HepG2 (cell line): Measurements from ENCODE around the gene PSMB3. TPM values are rescaled to one million over a fixed set of nuclear protein-coding genes. Genes with fewer than 3 reads are reported as not detected.

Source experiments
- BRD4 ChIP-seq: sonication (generic); formaldehyde crosslinking; IDR thresholded peaks from 2 replicates; pipeline ENCODE4 v1.4.0; 2020; ENCODE audit warnings: missing genetic modification reagents
- GFI1 ChIP-seq: sonication (generic); formaldehyde crosslinking; IDR thresholded peaks from 2 replicates; pipeline ENCODE4 v1.5.0; 2020; ENCODE audit warnings: missing genetic modification reagents, mild to moderate bottlenecking, borderline replicate concordance
- HMG20A ChIP-seq: IDR thresholded peaks from 2 replicates; pipeline ENCODE4 v1.6.1; 2016; ENCODE audit warnings: borderline replicate concordance
- IRX3 ChIP-seq: sonication (generic); formaldehyde crosslinking; IDR thresholded peaks from 2 replicates; pipeline ENCODE4 v1.8.1; 2023; ENCODE audit warnings: mild to moderate bottlenecking, low read depth, missing genetic modification reagents, borderline replicate concordance
- MED8 ChIP-seq: sonication (generic); formaldehyde crosslinking; IDR thresholded peaks from 2 replicates; pipeline ENCODE4 v1.8.1; 2023; ENCODE audit warnings: mild to moderate bottlenecking, missing genetic modification reagents; ENCODE audit not compliant: insufficient replicate concordance
- POGK ChIP-seq: sonication (generic); formaldehyde crosslinking; conservative IDR thresholded peaks from 2 replicates; pipeline ENCODE4 v1.8.0; 2022; ENCODE audit warnings: mild to moderate bottlenecking, moderate library complexity, missing genetic modification reagents
- TBX2 ChIP-seq: sonication (generic); formaldehyde crosslinking; IDR thresholded peaks from 2 replicates; pipeline ENCODE4 v1.5.0; 2020; ENCODE audit warnings: missing genetic modification reagents, mild to moderate bottlenecking, borderline replicate concordance
- TCF7 ChIP-seq: sonication (generic); IDR thresholded peaks from 2 replicates; pipeline ENCODE4 v1.6.1; 2016; ENCODE audit warnings: antibody characterized with exemption, low read depth
- ZBTB44 ChIP-seq: sonication (generic); formaldehyde crosslinking; IDR thresholded peaks from 2 replicates; pipeline ENCODE4 v1.4.0; 2020; ENCODE audit warnings: missing genetic modification reagents
- ZFP62 ChIP-seq: sonication (generic); formaldehyde crosslinking; IDR thresholded peaks from 2 replicates; pipeline ENCODE4 v1.4.0; 2020; ENCODE audit warnings: missing genetic modification reagents
- ZHX1 ChIP-seq: sonication (generic); formaldehyde crosslinking; IDR thresholded peaks from 2 replicates; pipeline ENCODE4 v1.8.1; 2022; ENCODE audit warnings: low read depth, mild to moderate bottlenecking, missing genetic modification reagents
- ZNF101 ChIP-seq: sonication (generic); formaldehyde crosslinking; IDR thresholded peaks from 2 replicates; pipeline ENCODE4 v1.4.0; 2020; ENCODE audit warnings: mild to moderate bottlenecking, low read depth, missing genetic modification reagents, borderline replicate concordance
- ZNF253 ChIP-seq: sonication (generic); formaldehyde crosslinking; IDR thresholded peaks from 2 replicates; pipeline ENCODE4 v1.8.0; 2022; ENCODE audit warnings: mild to moderate bottlenecking, missing genetic modification reagents, borderline replicate concordance
- ZNF34 ChIP-seq: sonication (generic); formaldehyde crosslinking; IDR thresholded peaks from 2 replicates; pipeline ENCODE4 v1.4.0; 2020; ENCODE audit warnings: mild to moderate bottlenecking, missing genetic modification reagents, borderline replicate concordance
- ZNF775 ChIP-seq: sonication (generic); formaldehyde crosslinking; IDR thresholded peaks from 2 replicates; pipeline ENCODE4 v1.4.0; 2020; ENCODE audit warnings: missing genetic modification reagents, mild to moderate bottlenecking, moderate library complexity, borderline replicate concordance
- ZNF816 ChIP-seq: sonication (generic); formaldehyde crosslinking; IDR thresholded peaks from 2 replicates; pipeline ENCODE4 v1.8.0; 2022; ENCODE audit warnings: missing genetic modification reagents, mild to moderate bottlenecking, borderline replicate concordance
- polyA plus RNA-seq, 8 experiments: library from polyadenylated mRNA; depleted of rRNA in 3 of 8; stranded (reverse) in 7 of 8; unstranded in 1 of 8; fragments of >200 nt; fragmentation: Illumina TruSeq in 4 of 8; extraction: Trizol in 4 of 8; gene quantifications; 2 replicates each; pipeline versions ENCODE4 v1.2.1 to v1.2.3, GENCODE V29; 2011 to 2016; ENCODE audit warnings: low read depth in 4 of 8, missing spikeins in 1 of 8, mixed read lengths in 1 of 8; ENCODE audit not compliant: insufficient read depth in 1 of 8
- total RNA-seq, 5 experiments: library from RNA; depleted of rRNA; stranded (reverse); fragments of >200 nt; fragmentation: Illumina TruSeq; extraction: Trizol; gene quantifications; 2 replicates each; pipeline ENCODE4 v1.2.3, GENCODE V29; 2016; ENCODE audit warnings: low read depth in 1 of 5
- TF ChIP-seq, protein P1 (sequence below): sonication (generic); formaldehyde crosslinking; IDR thresholded peaks from 2 replicates; pipeline ENCODE4 v1.4.0; 2020; ENCODE audit warnings: missing genetic modification reagents
- TF ChIP-seq, protein P2 (sequence below): sonication (generic); formaldehyde crosslinking; IDR thresholded peaks from 2 replicates; pipeline ENCODE4 v1.8.0; 2023; ENCODE audit warnings: mild to moderate bottlenecking, missing genetic modification reagents

Gene PSMB3
- total and polyA plus RNA-seq, 2 of the 13 experiments (the other 11 are each of a cell fraction or from before 2014, with no cell fraction given), result 366 to 517 TPM

GRCh38 chr17:38730526-38731379 is 21.8 kb upstream of the PSMB3 start (continued):
- 0 out of 2 replicates have a peak, but pooled peaks have one; percentile 71 for TF ChIP-seq ZHX1 (CRISPR knock-in tag)
- TF ChIP-seq ZNF775 (CRISPR knock-in tag), result 0 out of 2 replicates have a peak, but pooled peaks have one; percentile 39
- TF ChIP-seq MED8 (CRISPR knock-in tag), result no peak
- TF ChIP-seq IRX3 (CRISPR knock-in tag), result 0 out of 2 replicates have a peak, but pooled peaks have one; percentile 16
- TF ChIP-seq, protein P1, sequence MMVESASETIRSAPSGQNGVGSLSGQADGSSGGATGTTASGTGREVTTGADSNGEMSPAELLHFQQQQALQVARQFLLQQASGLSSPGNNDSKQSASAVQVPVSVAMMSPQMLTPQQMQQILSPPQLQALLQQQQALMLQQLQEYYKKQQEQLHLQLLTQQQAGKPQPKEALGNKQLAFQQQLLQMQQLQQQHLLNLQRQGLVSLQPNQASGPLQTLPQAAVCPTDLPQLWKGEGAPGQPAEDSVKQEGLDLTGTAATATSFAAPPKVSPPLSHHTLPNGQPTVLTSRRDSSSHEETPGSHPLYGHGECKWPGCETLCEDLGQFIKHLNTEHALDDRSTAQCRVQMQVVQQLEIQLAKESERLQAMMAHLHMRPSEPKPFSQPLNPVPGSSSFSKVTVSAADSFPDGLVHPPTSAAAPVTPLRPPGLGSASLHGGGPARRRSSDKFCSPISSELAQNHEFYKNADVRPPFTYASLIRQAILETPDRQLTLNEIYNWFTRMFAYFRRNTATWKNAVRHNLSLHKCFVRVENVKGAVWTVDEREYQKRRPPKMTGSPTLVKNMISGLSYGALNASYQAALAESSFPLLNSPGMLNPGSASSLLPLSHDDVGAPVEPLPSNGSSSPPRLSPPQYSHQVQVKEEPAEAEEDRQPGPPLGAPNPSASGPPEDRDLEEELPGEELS, result peak; percentile 37; the same call in 1 of the 2 replicates
- no peak for TF ChIP-seq HMG20A (CRISPR knock-in tag)
- TF ChIP-seq ZFP62 (CRISPR knock-in tag), result no peak
- TF ChIP-seq TCF7, result no peak
- TF ChIP-seq GFI1, result 0 out of 2 replicates have a peak, but pooled peaks have one; percentile 50
- TF ChIP-seq ZNF253, result no peak
- TF ChIP-seq, protein P2, sequence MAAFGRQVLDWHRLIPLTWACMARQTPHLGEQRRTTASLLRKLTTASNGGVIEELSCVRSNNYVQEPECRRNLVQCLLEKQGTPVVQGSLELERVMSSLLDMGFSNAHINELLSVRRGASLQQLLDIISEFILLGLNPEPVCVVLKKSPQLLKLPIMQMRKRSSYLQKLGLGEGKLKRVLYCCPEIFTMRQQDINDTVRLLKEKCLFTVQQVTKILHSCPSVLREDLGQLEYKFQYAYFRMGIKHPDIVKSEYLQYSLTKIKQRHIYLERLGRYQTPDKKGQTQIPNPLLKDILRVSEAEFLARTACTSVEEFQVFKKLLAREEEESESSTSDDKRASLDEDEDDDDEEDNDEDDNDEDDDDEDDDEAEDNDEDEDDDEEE (CRISPR knock-in tag), result 0 out of 2 replicates have a peak, but pooled peaks have one; percentile 51
- no peak for TF ChIP-seq ZNF101
- TF ChIP-seq ZNF34, result no peak
- peak; percentile 66; the same call in 1 of the 2 replicates for TF ChIP-seq TBX2
- no peak for TF ChIP-seq ZBTB44 (CRISPR knock-in tag)
- no peak for TF ChIP-seq ZNF816 (CRISPR knock-in tag)
- peak; percentile 79; the same call in 1 of the 2 replicates for TF ChIP-seq POGK
- TF ChIP-seq BRD4 (CRISPR knock-in tag), result peak; percentile 75
